OCI-LY7 (cell line): ENCODE data around the gene KIRREL3.

Experiments
- EZH2phosphoT487 ChIP-seq: fragments of 200-600 bp; sonication (generic); IDR thresholded peaks from 2 replicates; pipeline ENCODE4 v1.6.1; 2018; ENCODE audit warnings: low read depth, borderline replicate concordance, mild to moderate bottlenecking, mixed run types, antibody characterized with exemption, low read length, moderate library complexity, mixed read lengths
- TF ChIP-seq, protein P1 (sequence below): fragments of 200-600 bp; sonication (generic); conservative IDR thresholded peaks from 2 replicates; pipeline ENCODE4 v1.5.1; 2014; ENCODE audit warnings: mild to moderate bottlenecking, antibody characterized with exemption, low read length, moderate library complexity, mixed read lengths

DNA sequence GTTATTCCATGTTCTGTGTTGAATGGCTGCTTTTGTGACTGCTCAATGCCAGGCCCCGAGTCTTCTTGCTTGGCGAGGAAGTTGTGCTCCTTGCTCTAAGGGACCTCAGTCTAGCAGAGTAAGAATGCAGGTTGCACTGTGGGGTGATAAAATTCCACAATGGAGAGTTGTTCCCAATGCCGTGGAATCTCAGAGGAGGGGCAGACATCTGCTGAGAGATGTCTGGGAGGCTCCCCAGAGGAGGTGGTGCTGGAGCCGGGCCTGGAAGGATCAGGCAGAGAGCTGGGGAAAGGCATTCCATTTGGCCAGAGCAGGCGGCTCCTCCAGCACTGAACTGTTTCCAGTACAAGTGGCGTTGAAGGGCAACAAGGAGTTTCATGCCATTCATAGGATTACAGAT is 589.9 kb downstream of the KIRREL3 start:
- TF ChIP-seq, protein P1, sequence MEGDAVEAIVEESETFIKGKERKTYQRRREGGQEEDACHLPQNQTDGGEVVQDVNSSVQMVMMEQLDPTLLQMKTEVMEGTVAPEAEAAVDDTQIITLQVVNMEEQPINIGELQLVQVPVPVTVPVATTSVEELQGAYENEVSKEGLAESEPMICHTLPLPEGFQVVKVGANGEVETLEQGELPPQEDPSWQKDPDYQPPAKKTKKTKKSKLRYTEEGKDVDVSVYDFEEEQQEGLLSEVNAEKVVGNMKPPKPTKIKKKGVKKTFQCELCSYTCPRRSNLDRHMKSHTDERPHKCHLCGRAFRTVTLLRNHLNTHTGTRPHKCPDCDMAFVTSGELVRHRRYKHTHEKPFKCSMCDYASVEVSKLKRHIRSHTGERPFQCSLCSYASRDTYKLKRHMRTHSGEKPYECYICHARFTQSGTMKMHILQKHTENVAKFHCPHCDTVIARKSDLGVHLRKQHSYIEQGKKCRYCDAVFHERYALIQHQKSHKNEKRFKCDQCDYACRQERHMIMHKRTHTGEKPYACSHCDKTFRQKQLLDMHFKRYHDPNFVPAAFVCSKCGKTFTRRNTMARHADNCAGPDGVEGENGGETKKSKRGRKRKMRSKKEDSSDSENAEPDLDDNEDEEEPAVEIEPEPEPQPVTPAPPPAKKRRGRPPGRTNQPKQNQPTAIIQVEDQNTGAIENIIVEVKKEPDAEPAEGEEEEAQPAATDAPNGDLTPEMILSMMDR: no peak
- no peak for TF ChIP-seq EZH2phosphoT487
